GM15510 (cell line): ENCODE results near the gene XPO1.

ENCODE experiments used
- POLR2A ChIP-seq: IDR thresholded peaks from 3 replicates; pipeline ENCODE4 v1.6.1; 2011; ENCODE audit warnings: borderline replicate concordance; ENCODE audit not compliant: insufficient read length; ENCODE audit errors: extremely low read depth

XPO1 gene

DNA sequence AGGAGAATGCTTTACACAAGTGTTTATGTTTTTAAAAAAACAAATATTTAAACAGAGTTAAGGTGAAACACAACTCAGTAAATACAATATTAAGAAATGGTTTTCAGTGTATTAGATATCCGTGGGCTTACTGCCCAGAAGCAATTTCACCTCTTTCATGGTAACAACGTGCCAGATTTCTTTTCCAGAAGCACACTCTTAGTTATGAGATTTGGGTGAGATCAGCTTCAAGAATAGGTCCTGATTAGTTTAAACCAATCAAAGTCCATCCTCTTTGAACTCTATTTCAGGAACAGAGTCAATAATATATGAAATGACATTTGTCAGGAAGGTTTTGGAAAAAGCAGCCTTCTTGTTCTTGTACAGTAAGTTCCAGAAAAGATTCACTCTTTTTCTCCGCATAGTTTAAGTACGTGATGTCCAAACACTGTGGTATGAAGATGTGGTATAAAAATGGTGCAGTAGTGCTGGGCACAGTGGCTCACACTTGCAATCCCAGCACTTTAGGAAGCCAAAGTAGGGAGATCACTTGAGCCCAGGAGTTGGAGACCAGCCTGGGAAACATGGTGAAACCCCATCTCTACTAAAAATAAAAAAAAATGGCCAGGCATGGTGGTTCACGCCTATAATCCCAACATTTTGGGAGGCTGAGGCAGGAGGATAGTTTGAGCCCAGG is 81.9 kb downstream of the XPO1 start:
- no peak for TF ChIP-seq POLR2A

DNA sequence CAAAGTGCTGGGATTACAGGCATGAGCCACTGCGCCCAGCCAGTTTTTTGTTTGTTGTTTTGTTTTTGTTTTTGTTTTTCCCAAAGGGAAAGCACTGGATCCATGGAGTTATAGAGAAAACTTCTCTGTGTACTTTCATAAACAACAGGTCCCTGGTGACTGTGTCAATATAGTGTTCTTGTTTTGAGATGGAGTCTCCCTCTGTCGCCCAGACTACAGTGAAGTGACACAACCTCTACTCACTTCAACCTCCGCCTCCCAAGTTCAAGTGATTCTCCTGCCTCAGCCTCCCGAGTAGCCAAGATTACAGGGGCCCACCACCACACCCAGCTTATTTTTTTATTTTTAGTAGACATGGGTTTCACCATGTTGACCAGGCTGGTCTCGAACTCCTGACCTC is 83.8 kb downstream of the XPO1 start:
- TF ChIP-seq POLR2A = no peak

DNA sequence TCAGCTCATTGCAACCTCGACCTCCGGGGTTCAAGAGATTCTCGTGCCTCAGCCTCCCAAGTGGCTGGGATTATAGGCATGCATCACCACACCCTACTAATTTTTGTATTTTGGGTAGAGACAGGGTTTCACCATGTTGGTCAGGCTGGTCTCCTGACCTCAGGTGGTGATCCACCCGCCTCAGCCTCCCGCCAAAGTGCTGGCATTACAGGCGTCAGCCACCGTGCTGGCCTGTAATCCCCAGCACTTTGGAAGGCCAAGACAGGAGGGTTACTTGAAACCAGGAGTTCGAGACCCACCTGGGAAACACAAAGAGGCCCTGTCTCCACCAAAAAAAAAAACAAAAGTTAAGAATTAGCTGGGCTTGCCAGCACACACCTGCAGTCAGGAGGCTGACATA is 85.8 kb downstream of the XPO1 start:
- no peak for TF ChIP-seq POLR2A

DNA sequence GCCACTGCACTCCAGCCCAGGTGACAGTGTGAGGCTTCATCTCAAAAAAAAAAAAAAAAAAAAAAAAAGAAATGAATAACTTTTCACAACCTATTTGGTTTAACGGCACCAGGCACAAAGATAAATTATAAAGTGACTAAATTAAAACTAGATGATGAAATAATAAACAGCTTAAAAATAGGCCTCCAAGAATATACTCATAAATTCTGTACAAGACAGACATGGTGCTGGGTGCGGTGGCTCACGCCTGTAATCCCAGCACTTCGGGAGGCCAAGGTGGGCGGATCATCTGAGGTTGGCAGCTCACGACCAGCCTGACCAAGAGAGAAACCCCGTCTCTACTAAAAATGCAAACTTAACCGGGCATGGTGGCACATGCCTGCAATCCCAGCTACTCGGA is 87.0 kb downstream of the XPO1 start:
- TF ChIP-seq POLR2A = no peak

DNA sequence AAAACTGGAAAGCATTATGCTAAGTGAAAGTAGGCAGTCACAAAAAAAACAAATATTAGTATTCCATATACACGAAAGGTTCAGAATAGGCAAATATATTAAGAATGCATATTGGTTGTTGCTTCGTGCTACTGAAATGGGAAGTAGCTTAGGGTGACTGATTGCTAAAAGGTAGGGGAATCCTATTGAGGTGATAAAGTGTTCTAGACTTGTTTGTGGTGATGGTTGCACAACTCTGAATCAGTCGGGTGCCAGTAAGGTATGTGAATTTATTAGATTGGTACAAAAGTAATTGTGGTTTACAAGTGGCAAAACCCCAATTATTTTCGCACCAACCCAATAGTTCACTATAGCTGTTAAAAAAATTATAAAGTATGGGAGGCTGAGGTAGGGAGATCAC is 88.0 kb downstream of the XPO1 start:
- no peak for TF ChIP-seq POLR2A

DNA sequence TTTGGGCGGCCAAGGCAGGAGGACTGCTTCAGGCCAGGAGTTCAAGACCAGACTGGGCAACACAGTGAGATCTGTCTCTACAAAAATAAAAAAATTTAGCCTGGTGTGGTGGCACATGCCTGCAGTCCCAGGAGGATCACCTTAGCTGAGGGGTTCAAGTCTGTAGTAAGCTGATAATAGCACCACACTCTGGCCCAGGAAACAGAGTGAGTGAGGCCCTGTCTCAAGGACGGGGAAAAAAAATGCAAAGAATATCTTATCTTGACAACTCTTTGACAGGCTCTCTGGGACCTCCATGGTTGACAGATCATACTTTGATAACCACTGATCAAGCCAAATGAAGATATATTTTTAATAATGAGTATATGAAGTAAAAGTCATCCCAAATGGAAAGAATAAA is 89.9 kb downstream of the XPO1 start:
- TF ChIP-seq POLR2A = no peak

DNA sequence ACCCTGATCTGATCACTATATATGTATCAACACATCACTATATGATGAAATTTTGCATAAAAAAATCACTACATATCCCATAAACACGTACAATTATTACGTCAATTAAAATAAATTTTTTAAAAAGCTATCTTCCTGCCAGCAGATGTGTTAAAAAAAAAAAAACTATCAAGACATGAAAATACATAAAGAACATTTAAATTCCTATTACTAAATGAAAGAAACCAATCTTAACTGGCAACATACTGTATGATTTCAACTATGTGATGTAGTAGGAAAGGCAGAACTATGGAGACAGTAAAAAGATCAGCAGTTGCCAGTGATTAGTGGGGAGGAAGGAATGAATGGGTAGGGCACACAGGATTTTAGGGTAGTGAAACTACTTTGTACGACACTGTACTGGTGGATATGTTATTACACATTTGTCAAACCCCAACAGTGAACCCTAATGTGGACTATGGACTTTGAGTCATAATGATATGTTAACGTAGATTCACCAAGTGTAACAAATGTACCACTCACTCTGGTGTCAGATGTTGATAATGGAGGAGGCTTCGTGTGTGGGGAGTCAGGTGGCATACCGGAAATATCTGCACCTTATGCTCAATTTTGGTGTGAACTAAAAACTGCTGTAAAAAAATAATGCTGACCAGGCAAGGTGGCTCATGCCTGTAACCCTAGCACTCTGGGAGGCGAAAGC is 94.7 kb downstream of the XPO1 start:
- TF ChIP-seq POLR2A = no peak

DNA sequence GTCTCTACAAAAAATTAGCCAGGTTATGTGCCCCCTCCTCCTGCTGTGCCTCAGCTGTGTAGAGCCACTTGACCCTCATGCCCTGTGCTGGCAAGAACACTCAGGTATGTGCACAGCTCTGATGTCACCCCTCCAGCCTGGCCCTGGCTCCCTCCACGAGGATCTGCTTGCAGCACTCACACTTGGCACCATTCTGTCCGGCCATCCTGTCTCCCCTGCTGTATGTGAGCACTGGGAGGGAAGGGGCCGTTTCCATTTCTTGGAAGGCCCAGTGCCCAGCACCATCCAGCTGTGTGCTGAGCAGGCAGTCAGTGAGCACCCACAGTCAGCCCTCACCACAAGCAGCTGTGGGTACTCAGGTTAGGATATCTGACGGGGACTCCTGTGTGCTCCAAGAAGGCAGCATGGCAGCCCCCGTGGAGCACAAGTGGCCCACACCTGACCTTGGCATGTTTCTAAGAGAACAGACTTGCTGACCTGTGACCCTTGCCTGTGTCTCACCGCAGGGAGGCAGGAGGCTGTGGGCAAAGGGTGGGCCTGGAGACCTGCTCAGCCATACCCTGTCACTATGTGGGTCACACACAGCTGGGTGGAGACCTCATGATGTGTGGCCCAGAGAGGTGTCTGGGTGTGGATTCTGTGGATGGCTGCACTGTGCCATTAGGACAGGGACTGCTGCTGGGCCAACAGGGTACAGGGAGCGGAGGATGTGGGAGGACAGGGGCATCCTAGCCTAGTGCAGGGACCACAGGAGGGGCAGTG is 98.7 kb downstream of the XPO1 start:
- no peak for TF ChIP-seq POLR2A

DNA sequence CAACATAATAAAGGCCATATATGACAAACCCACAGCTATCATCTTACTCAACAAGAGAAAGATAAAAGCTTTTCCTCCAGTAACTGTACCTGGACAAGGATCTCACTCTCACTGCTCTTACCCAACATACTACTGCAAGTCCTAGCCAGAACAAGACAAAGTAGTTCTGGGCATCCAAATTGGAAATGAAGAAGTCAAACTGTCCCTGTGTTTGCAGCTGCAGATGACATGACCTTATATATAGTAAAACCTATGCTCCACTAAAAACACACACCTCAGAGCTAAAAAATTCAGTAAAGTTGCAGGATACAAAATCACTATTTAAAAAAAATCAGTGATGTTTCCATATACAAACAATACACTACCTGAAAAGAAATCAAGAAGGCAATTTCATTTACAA is 99.5 kb downstream of the XPO1 start:
- no peak for TF ChIP-seq POLR2A

DNA sequence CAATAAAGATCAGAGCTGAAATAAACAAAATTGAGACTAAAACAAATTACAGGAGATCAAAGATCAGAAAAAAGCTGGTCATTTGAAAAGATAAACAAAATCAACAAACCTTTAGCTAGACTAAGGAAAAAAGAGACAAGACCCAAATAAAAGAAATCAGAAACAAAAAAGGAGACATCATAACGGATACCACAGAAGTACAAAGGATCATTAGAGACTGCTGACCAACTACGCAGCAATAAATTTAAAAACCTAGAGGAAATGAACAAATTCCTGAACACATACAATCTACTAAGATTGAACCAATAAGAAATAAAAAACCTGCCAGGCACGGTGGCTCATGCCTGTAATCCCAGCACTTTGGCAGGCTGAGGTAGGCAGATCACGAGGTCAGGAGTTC is 101.0 kb downstream of the XPO1 start:
- TF ChIP-seq POLR2A = no peak

DNA sequence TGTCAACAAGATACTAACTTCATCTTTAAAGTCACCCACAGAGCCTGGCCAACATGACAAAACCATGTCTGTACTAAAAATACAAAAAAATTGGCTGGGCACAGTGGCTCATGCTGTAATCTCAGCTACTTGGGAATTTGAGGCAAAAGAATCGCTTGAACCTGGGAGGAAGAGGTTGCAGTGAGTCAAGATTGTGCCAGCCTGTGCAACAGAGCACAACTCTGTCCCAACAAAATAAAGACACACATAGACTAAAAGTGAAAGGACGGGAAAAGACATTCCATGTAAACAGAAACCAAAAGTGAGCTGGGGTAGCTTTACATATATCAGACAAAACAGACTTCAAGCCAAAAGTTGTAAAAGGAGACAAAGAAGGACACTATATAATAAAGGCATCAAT is 102.1 kb downstream of the XPO1 start:
- no peak for TF ChIP-seq POLR2A

DNA sequence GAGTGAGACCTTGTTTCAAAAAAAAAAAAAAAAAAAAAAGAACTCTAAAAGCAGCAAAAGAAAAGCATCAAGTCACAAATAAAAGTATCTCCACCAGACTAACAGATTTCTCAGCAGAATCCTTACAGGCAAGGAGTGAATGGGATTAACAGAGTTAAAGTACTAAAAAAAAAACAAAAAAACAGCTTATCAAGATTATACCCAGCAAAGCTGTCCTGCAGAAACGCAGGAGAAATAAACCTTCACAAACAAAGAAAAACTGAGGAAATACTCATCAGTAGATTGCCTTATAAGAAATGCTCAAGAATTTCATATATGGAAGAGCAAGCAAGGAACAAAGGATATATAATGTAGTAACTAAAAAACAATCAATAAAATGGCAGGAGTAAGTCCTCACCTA is 102.9 kb downstream of the XPO1 start:
- TF ChIP-seq POLR2A = no peak

DNA sequence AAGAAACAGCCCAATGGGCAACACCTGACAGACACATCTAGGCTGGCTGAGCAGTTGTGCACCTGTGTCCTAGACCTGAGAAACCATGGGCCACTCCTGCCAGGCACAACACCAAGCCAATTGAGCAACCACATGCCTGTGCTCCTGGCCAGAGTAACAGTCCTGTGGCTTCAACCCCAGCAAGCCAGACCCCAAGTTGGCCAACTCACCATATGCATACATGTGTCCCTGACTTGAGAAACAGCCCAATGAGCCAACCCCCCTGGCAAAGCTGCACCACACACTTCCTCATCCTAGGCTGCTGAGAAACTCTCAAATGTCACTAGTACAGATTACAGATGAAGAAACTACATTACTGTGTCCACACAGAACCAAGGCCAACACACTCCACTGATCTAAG is 103.8 kb downstream of the XPO1 start:
- no peak for TF ChIP-seq POLR2A

DNA sequence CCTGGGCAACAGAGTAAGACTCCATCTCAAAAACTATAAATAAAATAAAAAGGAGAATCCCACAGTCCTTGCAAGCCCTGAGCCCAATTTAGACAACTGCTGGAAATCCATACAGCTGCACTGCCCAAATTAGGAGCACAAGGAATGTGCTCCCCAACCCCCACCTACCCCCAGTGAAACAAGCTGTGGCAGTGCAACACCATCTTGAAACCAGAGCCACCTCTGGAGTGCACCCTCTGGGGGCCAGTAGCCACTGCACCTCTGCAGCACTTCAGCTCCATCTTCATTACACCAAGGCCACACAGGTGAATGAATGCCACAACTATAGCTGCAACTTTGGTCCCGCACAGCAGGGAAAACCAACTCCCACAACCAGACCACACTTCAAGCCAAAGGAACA is 104.5 kb downstream of the XPO1 start:
- no peak for TF ChIP-seq POLR2A

DNA sequence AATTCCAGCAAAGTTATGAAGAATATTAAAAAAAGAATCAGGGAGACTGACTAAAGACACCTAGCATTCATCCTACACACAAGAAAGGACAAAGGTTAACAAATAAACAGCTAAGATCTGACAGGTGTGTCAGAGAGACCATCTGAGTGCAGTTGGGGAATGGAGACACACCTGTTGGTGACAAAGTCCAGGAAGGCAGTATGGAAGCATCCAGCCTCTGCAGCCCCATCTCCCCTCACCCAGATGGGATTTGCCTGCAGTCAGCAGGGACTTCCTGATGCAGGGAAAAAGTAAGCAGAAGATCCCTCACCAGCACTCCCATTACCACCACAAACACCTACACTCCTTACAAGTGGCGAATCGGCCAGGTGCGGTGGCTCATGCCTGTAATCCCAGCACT is 105.2 kb downstream of the XPO1 start:
- no peak for TF ChIP-seq POLR2A

DNA sequence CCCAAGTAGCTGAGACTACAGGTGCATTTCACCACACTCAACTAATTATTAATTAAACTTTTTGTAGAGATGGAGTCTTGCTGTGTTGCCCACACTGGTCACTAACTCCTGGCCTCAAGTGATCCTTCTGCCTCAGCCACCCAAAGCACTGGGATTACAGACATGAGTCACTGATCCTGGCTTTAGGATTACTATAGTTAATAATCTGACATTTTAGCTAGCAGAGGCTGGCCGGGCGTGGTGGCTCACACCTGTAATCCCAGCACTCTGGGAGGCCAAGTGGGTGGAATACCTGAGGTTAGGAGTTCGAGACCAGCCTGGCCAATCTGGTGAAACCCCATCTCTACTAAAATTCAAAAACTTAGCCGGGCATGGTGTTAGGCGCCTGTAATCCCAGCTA is 106.8 kb downstream of the XPO1 start:
- no peak for TF ChIP-seq POLR2A
